GM10266 (cell line): Measurements from ENCODE around the gene NEB.

Experiments used
- DNase-seq: peaks from one replicate; pipeline ENCODE4 v3.0.0; 2012; ENCODE audit errors: extremely low spot score
- CTCF ChIP-seq: IDR thresholded peaks from 2 replicates; pipeline ENCODE4 v1.5.1; 2012; ENCODE audit warnings: mild to moderate bottlenecking, low read depth; ENCODE audit not compliant: control insufficient read depth, insufficient read depth; ENCODE audit errors: missing control alignments

Gene NEB

GRCh38 chr2:151670846-151671597 is 63.3 kb downstream of the NEB start:
- DNase-seq, result no peak
- TF ChIP-seq CTCF, result no peak

DNA sequence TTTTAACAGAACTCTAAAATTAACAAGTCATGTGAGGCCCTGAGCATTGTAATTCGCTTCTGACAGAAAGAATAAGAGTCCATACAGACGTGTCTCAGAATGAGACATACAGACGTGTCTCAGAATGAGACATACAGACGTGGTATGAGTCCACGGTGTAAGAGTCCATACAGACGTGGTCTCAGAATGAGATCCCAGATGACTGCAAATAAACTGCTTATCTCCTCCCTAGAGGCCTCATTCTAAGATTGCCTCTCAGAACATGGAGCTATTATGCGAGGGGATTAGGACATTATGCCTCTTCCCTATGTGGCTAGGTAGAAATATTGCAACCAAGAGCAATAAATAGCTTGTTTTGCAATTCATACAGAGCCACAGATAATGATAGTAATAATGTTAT is 63.9 kb downstream of the NEB start:
- no peak for TF ChIP-seq CTCF
- DNase-seq, result no peak

DNA sequence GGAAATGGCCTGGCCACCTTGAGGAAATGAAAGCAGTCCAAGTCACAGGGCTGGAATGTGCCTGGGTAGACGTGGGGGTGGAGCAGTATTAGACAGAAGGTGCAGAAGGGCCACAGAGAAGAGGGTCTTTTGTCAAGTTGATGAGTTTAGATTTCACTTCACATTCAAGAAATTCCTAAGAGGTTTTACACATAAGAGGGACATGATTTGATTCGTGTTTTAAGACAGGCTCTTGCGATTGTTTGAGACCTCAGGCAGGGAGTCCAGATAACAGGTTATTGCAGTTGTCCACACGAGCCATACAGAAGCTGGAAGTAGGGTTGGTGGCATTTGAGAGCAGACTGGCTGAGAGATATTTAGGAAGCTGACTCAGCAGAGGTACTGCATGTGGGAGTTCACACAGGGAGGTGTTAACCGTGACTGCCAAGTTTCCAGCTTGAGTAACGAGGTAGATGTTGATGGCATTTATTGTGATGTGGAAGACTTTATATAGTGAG is 64.6 kb downstream of the NEB start:
- no peak for DNase-seq
- no peak for TF ChIP-seq CTCF

GRCh38 chr2:151668737-151669136 is 65.5 kb downstream of the NEB start:
- no peak for DNase-seq
- no peak for TF ChIP-seq CTCF

GRCh38 chr2:151665959-151666358 is 68.3 kb downstream of the NEB start:
- DNase-seq, result no peak
- TF ChIP-seq CTCF, result no peak

DNA sequence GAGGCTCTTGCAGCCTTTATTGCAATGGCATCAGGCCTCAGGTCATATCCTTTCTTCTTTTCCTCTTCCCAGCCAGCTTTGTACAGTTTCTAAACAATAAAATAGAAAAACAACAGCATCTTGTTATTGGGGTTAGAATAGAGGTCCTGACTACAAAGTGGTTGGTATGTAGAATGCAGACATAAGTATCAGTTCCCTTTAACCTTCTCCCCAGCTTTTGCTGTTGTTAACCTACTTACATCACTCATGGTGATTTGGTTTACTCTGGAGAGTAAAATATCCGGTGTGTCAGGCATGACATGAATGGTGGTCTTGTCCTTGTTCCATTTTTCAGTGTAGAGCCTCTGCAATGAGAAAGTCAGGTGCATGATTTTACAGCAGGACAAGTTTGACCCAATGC is 69.8 kb downstream of the NEB start:
- peak; percentile 5 for DNase-seq
- TF ChIP-seq CTCF, result no peak

- TF ChIP-seq CTCF, result no peak
- DNase-seq, result no peak
Observed at GRCh38 chr2:151661625-151662024, 72.7 kb downstream of the NEB start.
